ENCODE measurements around the gene PDZRN3.

DNA sequence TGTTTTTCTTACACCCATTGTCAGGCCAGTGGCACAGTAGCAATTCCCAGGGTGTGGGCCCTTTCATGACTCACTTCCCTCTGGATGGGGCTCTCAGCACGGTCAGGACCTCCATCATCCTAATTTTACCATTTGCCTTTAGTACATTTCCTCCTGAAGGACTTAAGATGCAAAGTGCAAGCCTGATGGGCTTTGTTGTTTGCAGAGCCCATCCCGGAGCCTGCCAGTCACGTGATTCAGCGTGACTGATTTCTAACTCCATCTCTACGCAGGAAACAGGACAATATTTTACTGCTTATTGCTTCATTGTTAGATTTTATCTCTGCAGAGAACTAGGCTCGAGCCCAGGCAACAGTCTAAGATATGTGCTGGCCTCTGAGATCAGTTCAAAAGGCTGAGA lies 223.7 kb downstream of the PDZRN3 start:
- TF ChIP-seq CTCF (IDR thresholded peaks at IDR 0.05) (no peak), POLR2A (IDR thresholded peaks at IDR 0.05) (no peak)

Measured in heart left ventricle (tissue), 13 donors.